ENCODE measurements around the gene TFF1. TPM values are rescaled to one million over a fixed set of nuclear protein-coding genes. Genes with fewer than 3 reads are reported as not detected.
A peak's percentile ranks its signal among the peaks of the same experiment; 100 is the strongest.

The TFF1 gene
- total RNA-seq, 3 donors from 2014 or later (not counting 1 experiment from before 2014, with no cell fraction given) = not detected

DNA sequence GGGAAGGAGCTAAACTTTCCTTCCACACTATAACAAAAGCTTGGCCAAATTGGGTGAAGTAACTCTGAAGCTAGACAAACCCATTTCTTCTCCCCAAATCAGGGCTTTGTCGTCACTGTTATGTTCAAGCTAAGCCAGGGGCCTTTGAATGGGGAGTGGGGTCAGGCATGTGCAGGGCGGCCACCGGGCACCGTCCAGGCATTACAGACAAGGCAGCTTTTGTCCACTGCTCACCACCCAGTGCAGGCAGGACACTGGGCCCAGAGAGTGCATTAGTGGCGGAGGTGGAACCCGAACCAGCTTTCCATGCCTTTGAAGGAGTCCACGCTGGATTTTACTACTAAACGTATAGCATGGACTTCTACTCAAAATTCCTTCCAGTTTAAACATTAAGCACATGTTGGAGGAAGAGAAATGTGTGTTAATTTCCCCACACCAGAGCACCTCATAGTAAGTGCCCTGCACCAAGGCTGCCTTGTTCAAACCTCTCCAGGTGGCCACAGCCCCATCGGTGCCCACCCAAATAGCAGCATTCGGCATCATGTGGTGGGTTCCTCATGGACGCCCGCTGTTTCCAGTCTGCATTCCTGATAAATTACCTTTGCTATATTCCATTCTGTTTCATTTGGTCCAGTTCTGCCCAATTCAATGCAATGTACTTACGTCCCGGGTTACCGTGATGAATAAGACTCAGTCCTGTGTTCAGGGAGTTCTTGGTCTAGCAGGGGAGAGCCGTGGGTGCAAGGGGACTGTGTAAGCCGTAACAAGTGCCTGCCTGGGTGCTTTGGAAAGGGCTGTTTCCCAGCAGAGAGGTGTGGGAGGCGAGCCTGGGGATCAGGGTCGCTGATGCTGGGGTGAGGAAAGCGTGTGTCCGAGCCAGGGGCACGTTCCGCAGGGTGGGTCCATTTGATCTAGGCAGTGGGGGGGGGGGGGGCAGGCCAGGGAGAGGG, 39.0 kb upstream of the TFF1 start:
- intact Hi-C loops (cut with micrococcal nuclease) = no loop called here
- Mint-ChIP-seq H3K9me3 (peaks cover 3 to 5% of the 10 kb centered on the region in 2 donors), H3K4me3 (peak overlapping the region; percentile 38), H3K36me3 (peaks cover 6% of the 10 kb centered on the region), H3K4me1 (peaks cover 0 to 10% of the 10 kb centered on the region in 2 donors), H3K27ac (no peak overlapping the region), H3K27me3 (ENCODE audit: low read depth in 2 of 2) (peaks cover 31 to 32% of the 10 kb centered on the region in 2 donors)
- no peak for ATAC-seq
- Histone ChIP-seq H3K27me3 (ENCODE audit: control insufficient read depth, insufficient read depth, low read length) (peaks cover 2% of the 10 kb centered on the region), H3K4me3 (ENCODE audit: low read length) (peak overlapping the region; percentile 22), H3K4me1 (ENCODE audit: control insufficient read depth, insufficient read depth, low read length) (peaks cover 35% of the 10 kb centered on the region), H3K27ac (ENCODE audit: low read length) (peak overlapping the region; percentile 24), H3K9me3 (ENCODE audit: control insufficient read depth, insufficient read depth, low read length) (no peaks in the 10 kb centered on the region), H3K36me3 (ENCODE audit: control insufficient read depth, insufficient read depth, low read length) (peaks cover 6% of the 10 kb centered on the region)
- DNase-seq = peak in 1 of 2 donors; percentile 51
- WGBS (ENCODE audit: insufficient coverage) = 82% methylated on average over 22 of the region's 23 CpGs
- no peak for TF ChIP-seq CTCF (IDR thresholded peaks at IDR 0.05)

- DNase-seq = peak in 1 of 2 donors; percentile 51
- intact Hi-C loops (cut with micrococcal nuclease) = no loop called here
- H3K9me3 Mint-ChIP-seq = peaks cover 3 to 5% of the 10 kb centered on the region in 2 donors
- Histone ChIP-seq H3K36me3 (ENCODE audit: control insufficient read depth, insufficient read depth, low read length) (peaks cover 3% of the 10 kb centered on the region), H3K27me3 (ENCODE audit: control insufficient read depth, insufficient read depth, low read length) (peaks cover 2% of the 10 kb centered on the region), H3K4me1 (ENCODE audit: control insufficient read depth, insufficient read depth, low read length) (peaks cover 35% of the 10 kb centered on the region), H3K9me3 (ENCODE audit: control insufficient read depth, insufficient read depth, low read length) (no peaks in the 10 kb centered on the region), H3K4me3 (ENCODE audit: low read length) (peak overlapping the region; percentile 32), H3K27ac (ENCODE audit: low read length) (peak overlapping the region; percentile 24)
- H3K27me3 Mint-ChIP-seq (ENCODE audit: low read depth in 2 of 2) = peaks cover 27% of the 10 kb centered on the region in 2 donors
- peaks cover 6% of the 10 kb centered on the region for H3K36me3 Mint-ChIP-seq
- WGBS (ENCODE audit: insufficient coverage) = 79% methylated on average over 10 of the region's 10 CpGs
- TF ChIP-seq CTCF (IDR thresholded peaks at IDR 0.05) = no peak
- no peak overlapping the region for H3K27ac Mint-ChIP-seq
- peaks cover 0 to 10% of the 10 kb centered on the region in 2 donors for H3K4me1 Mint-ChIP-seq
- ATAC-seq = no peak
- peak overlapping the region; percentile 9 for H3K4me3 Mint-ChIP-seq
These were observed 38.2 kb upstream of the TFF1 start for GRCh38 chr21:42404539-42404938.

DNA sequence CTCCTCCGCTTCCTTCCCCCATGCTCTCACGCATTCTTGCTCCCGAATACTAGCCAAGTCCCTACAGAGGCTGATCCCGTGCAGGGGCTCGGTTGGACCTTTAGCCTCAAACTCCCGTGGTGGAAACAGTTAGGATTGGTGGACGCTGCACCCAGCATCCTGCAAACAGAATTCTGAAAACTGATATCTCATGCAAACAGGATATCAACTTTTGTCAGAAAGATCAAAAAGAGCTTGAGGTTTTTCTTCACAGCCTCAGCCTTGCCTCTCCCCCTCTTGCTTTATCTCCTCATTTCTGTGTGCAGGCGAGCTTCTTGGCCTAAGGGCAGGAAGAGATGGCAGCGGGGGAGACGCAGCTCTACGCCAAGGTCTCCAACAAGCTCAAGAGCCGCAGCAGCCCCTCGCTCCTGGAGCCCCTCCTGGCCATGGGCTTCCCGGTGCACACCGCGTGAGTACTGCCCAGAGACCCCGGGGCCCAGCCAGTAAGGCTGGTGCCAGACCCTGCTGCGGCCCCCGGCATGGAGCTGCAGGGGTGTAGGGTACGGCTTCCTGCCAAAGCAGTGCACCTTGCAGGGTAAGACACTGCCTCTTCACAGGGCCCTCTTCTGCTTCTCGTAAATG, 37.4 kb upstream of the TFF1 start, which contains the start of gene UBASH3A:
TSS of gene UBASH3A (plus strand) at position 292 of the 621 bp plus-strand sequence. CDS start at position 336, 44 bp downstream.
- no peak for TF ChIP-seq CTCF (IDR thresholded peaks at IDR 0.05)
- 45% methylated on average over 21 of the region's 21 CpGs for WGBS (ENCODE audit: insufficient coverage)
- H3K27me3 ChIP-seq (ENCODE audit: control insufficient read depth, insufficient read depth, low read length) = no peaks in the 10 kb centered on the region
- Mint-ChIP-seq H3K27me3 (ENCODE audit: low read depth in 2 of 2) (peaks cover 26 to 30% of the 10 kb centered on the region in 2 donors), H3K27ac (no peak within 1 kb of the TSS), H3K4me3 (peak within 1 kb of the TSS; percentile 31), H3K36me3 (peaks cover 6% of the 10 kb centered on the region), H3K9me3 (peaks cover 3 to 5% of the 10 kb centered on the region in 2 donors), H3K4me1 (peaks cover 0 to 10% of the 10 kb centered on the region in 2 donors)
- ATAC-seq (peak; percentile 31 to 57 (median 45)), DNase-seq (peak in 1 of 2 donors; percentile 84)
- no peaks in the 10 kb centered on the region for H3K36me3 ChIP-seq (ENCODE audit: control insufficient read depth, insufficient read depth, low read length)
- intact Hi-C loops (cut with micrococcal nuclease) = no loop called here
- H3K4me3 ChIP-seq (ENCODE audit: low read length) = peak within 1 kb of the TSS; percentile 32
- peaks cover 35% of the 10 kb centered on the region for H3K4me1 ChIP-seq (ENCODE audit: control insufficient read depth, insufficient read depth, low read length)
- no peaks in the 10 kb centered on the region for H3K9me3 ChIP-seq (ENCODE audit: control insufficient read depth, insufficient read depth, low read length)
- peak within 1 kb of the TSS; percentile 29 for H3K27ac ChIP-seq (ENCODE audit: low read length)
